Right lobe of liver (tissue), 6 donors: ENCODE measurements around the gene OVCA2. TPM values are rescaled to one million over a fixed set of nuclear protein-coding genes. Genes with fewer than 3 reads are reported as not detected.

Experiments used
- ATAC-seq, 4 donors: fragments of 200-7000 bp; cut with Tn5 transposase; one replicate each; pipeline ENCODE4 v1.9.1; 2020; ENCODE audit warnings: mild to moderate bottlenecking in 4 of 4, moderate library complexity in 4 of 4
- DNase-seq, 3 donors: peaks; one replicate each; pipeline ENCODE4 v3.0.0-alpha.2; 2020
- H3K27ac ChIP-seq, 3 donors: fragments of 200-600 bp; one replicate each; pipeline ENCODE4 v1.8.0; 2022
- H3K27me3 ChIP-seq, 2 donors: fragments of 200-600 bp; one replicate each; pipeline ENCODE4 v1.8.0; 2022
- H3K36me3 ChIP-seq, 4 donors: fragments of 200-600 bp; sonication (generic) in 1 of 4; one replicate each; pipeline versions ENCODE4 v1.5.1 to v1.8.0; 2017 to 2022; ENCODE audit warnings: control low read depth in 1 of 4
- H3K4me1 ChIP-seq, 4 donors: fragments of 200-600 bp; sonication (generic) in 1 of 4; one replicate each; pipeline versions ENCODE4 v1.5.1 to v1.8.0; 2017 to 2022; ENCODE audit warnings: control low read depth in 1 of 4
- H3K4me3 ChIP-seq, 3 donors: fragments of 200-600 bp; one replicate each; pipeline ENCODE4 v1.8.0; 2022
- H3K9me3 ChIP-seq, 4 donors: fragments of 200-600 bp; sonication (generic) in 1 of 4; one replicate each; pipeline versions ENCODE4 v1.5.1 to v1.8.0; 2017 to 2022; ENCODE audit warnings: control low read depth in 1 of 4
- POLR2A ChIP-seq: fragments of 450-650 bp; IDR thresholded peaks from one replicate; pipeline ENCODE4 v1.6.1; 2017; ENCODE audit warnings: antibody characterized with exemption, mild to moderate bottlenecking
- WGBS: methylation state at CpG from one replicate; pipeline ENCODE4 v1.1.6; 2018; ENCODE audit warnings: low coverage, low lambda C conversion rate; ENCODE audit not compliant: insufficient coverage; ENCODE audit errors: missing lambda C conversion rate; 5-methylcytosine and 5-hydroxymethylcytosine counted together
- intact Hi-C, 2 donors: fragments of 100-400 bp; cut with DNase I; formaldehyde crosslinking; loops; one replicate each; pipeline versions ENCODE4 v1.11.2 to v1.14.1; 2022
- total RNA-seq, 6 experiments: library from RNA; depleted of rRNA in 2 of 6; stranded (reverse); fragments of >200 nt in 2 of 6; fragmentation: NEBNext Ultra II Directional in 3 of 6; extraction: Animal tissue kit (Norgen Biotek cat#: 25700) in 3 of 6; gene quantifications; one replicate each; pipeline versions ENCODE4 v1.1.0 to v1.2.4, GENCODE V29; 2016 to 2023
- TF ChIP-seq, protein P1 (sequence below), 4 donors: fragments of 200-600 bp in 3 of 4; fragments of 450-650 bp in 1 of 4; IDR thresholded peaks; one replicate each; pipeline versions ENCODE4 v1.5.1 to v1.8.0; 2016 to 2022; ENCODE audit warnings: antibody characterized with exemption in 4 of 4, mild to moderate bottlenecking in 2 of 4
- donor health status: DM: no; HTN: yes; CAD: no.
- donor health status: DM: no; HTN: no; CAD: no.
- donor health status: DM: no; HTN: no; CAD: no.
- donor health status: DM: no; HTN: yes; CAD: no.
- donor health status: DM: no; HTN: yes; CAD: no.

OVCA2 gene
- total RNA-seq, 6 experiments from 2014 or later = 10.3 to 36.2 (median 14.8) TPM

DNA sequence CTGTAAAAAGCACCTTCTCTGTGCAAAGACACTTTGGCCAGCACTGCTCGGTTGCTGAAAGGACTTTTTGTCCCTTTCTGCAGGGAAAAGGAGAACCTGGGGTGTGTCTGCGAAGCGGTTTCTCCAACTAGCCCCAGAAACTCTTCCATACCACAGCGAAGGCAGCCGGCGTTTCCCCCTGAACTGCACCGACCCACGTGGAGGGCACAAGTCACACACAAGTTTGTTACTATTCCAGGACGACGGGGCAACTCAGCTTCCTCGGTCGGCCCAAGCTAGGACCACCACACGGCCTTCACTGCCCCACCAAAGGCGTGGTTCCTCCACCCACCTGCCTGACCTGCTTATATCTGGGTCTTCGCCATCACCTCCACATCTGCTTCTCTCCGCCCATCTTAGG, 18.6 kb upstream of the OVCA2 start:
- DNase-seq (no peak), ATAC-seq (no peak)
- TF ChIP-seq POLR2A = no peak
- TF ChIP-seq, protein P1, sequence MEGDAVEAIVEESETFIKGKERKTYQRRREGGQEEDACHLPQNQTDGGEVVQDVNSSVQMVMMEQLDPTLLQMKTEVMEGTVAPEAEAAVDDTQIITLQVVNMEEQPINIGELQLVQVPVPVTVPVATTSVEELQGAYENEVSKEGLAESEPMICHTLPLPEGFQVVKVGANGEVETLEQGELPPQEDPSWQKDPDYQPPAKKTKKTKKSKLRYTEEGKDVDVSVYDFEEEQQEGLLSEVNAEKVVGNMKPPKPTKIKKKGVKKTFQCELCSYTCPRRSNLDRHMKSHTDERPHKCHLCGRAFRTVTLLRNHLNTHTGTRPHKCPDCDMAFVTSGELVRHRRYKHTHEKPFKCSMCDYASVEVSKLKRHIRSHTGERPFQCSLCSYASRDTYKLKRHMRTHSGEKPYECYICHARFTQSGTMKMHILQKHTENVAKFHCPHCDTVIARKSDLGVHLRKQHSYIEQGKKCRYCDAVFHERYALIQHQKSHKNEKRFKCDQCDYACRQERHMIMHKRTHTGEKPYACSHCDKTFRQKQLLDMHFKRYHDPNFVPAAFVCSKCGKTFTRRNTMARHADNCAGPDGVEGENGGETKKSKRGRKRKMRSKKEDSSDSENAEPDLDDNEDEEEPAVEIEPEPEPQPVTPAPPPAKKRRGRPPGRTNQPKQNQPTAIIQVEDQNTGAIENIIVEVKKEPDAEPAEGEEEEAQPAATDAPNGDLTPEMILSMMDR (IDR thresholded peaks at IDR 0.05) = no peak
- no peak overlapping the region for H3K4me3 ChIP-seq
- H3K36me3 ChIP-seq = no peaks in the 10 kb centered on the region
- 46% methylated on average over 8 of the region's 16 CpGs for WGBS
- H3K27me3 ChIP-seq = no peaks in the 10 kb centered on the region
- H3K4me1 ChIP-seq = peaks cover 0 to 23% (median 7%) of the 10 kb centered on the region in 4 donors
- no peak overlapping the region for H3K27ac ChIP-seq
- intact Hi-C loops = no loop called here
- no peaks in the 10 kb centered on the region for H3K9me3 ChIP-seq

DNA sequence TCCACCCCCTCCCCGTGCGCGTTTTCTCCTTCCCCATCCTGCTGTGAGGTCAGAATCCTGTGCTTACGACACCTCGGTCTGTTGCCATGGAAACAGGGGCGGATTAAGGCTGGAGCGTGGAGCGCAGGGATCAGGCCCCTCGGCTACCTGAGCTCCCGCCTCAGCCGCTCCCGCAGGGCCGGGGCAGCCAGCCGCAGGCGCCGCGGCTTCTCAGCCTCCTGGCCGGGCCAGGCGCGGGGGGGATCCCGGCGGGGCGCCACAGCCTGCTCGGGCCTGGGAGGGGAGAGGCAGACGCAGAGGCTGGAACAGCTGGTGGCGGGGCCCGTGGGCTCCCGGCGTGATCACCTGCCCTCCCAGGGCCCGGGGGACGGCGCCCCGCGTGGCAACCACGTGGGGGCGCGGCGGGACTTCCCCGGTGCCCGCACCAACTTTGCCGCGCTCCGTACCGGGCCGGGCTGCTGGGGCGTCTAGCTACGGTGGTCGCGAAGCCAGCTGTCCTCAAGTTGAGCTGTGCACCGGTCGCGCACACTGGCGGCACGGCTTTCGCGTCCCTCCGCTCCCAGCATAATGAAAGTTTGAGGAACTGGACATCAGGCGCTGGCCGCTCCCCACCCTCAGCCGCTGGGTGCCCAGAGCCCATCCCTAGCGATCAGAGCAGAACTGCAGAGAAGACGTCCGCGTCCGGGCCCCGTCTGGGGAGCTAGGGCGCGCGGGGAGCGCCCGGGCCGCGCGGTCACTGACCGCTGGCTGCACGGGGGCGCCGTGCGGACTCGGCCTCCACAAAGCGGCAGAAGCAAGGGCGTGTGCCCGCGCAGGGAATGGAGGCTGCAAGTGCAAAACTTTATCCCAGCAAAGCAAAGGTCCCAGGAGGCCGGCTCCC, 17.9 kb upstream of the OVCA2 start:
- DNase-seq (peak in 2 of 3 donors; percentile 61 to 75), ATAC-seq (peak; percentile 28 to 55 (median 32))
- intact Hi-C loops = no loop called here
- no peak overlapping the region for H3K27ac ChIP-seq
- H3K4me3 ChIP-seq = peak overlapping the region; percentile 32 to 58 (median 48)
- H3K9me3 ChIP-seq = no peaks in the 10 kb centered on the region
- no peaks in the 10 kb centered on the region for H3K36me3 ChIP-seq
- no peaks in the 10 kb centered on the region for H3K27me3 ChIP-seq
- H3K4me1 ChIP-seq = peaks cover 0 to 23% (median 7%) of the 10 kb centered on the region in 4 donors
- 3% methylated on average over 17 of the region's 85 CpGs for WGBS
- no peak for TF ChIP-seq POLR2A
- TF ChIP-seq, protein P1 (IDR thresholded peaks at IDR 0.05) = peak in 1 of 4 donors; percentile 5

DNA sequence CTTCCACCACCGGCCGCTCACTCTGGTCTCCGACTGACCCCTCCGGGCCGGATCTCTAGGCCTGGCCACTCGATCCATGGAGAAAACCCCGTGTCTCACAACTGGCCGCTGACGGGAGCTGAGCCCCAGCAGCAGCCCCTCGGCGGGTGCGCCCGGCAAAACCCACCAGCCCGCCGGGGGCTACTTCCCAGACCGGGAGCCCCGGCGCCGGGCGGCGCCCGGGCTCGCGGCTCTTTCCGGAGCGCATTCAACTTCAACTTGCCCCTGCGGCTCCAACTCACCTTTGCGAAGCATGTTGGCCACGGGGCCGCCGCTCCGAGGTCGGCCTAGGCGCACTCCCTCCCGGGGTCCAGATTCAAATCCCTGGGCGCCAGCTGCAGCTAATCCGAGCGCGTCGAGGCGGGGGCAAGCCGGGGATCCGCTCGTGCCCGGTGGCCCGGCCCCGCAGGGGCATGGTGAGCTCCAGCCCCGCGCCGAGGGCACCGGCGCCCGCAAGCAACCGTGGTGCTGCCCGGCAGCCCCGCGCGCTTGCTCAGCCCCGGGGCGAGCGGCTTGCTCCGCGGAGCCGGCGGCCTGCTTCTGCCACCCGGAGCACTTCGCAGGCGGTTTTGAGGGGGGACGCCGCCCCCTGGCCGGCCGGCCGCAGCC, 17.1 kb upstream of the OVCA2 start:
- Histone ChIP-seq H3K4me3 (peak overlapping the region; percentile 32 to 58 (median 48)), H3K9me3 (no peaks in the 10 kb centered on the region), H3K27me3 (no peaks in the 10 kb centered on the region), H3K4me1 (peaks cover 0 to 24% (median 7%) of the 10 kb centered on the region in 4 donors), H3K27ac (no peak overlapping the region), H3K36me3 (no peaks in the 10 kb centered on the region)
- whole genome bisulfite sequencing = no CpG with 5 or more reads among the region's 73 CpGs
- TF ChIP-seq, protein P1 (IDR thresholded peaks at IDR 0.05) = no peak
- no peak for TF ChIP-seq POLR2A
- intact Hi-C loops = loop anchor here (5.0 kb wide), 1 partner anchor 117 kb away; no protein-coding TSS in a partner anchor
- DNase-seq (no peak), ATAC-seq (no peak)

DNA sequence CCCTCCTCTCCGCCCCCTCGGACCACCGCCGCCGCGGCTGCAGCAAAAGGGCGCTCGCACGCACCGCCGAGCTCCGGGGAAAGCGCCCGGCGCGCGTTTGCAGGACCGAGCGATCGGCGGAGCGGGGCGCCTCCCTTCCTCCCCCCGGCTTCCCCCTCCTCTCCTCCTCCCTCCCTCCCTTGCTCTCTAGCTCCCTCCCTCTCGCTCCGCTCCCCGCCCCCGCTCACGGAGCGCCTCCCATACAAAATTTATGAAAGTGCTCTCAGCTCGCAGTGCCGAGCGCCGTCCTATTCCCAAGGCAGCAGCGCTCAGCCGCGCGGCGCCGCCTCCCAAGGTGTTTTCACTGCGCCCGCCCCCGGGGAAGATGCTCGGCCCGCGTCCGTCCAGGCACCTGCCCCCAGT, 16.6 kb upstream of the OVCA2 start, which contains the start of gene RTN4RL1:
Gene RTN4RL1 (minus strand): TSS at position 115 of the 402 bp plus-strand sequence. CDS start 469 bp downstream, outside the sequence.
- H3K9me3 ChIP-seq = no peaks in the 10 kb centered on the region
- ATAC-seq = peak; percentile 27 to 59 (median 36)
- intact Hi-C loops = loop anchor here (5.0 kb wide), 1 partner anchor 118 kb away; no protein-coding TSS in a partner anchor
- 0% methylated on average over 4 of the region's 47 CpGs for WGBS
- TF ChIP-seq, protein P1 (IDR thresholded peaks at IDR 0.05) = no peak
- no peak for TF ChIP-seq POLR2A
- H3K27me3 ChIP-seq = no peaks in the 10 kb centered on the region
- peak in 2 of 3 donors; percentile 73 to 82 for DNase-seq
- peak within 1 kb of the TSS; percentile 32 to 58 (median 48) for H3K4me3 ChIP-seq
- no peak within 1 kb of the TSS for H3K27ac ChIP-seq
- no peaks in the 10 kb centered on the region for H3K36me3 ChIP-seq
- peaks cover 0 to 26% (median 7%) of the 10 kb centered on the region in 4 donors for H3K4me1 ChIP-seq
